ELR (cell line): ENCODE data around the gene STRADB.
"Not testable (repeated sequence)": the region's sequence is repeated elsewhere in the genome, so short reads cannot be mapped to it uniquely, and the experiment has no call there.

Experiments
- DNase-seq: peaks from one replicate; pipeline ENCODE4 v3.0.0-alpha.2; 2015; ENCODE audit warnings: low read depth

The STRADB gene

GRCh38 chr2:201466050-201466675 is 14.6 kb downstream of the STRADB start:
- peak; percentile 83 for DNase-seq

- DNase-seq: peak; percentile 30
Measured at GRCh38 chr2:201467666-201468065, 16.1 kb downstream of the STRADB start.

GRCh38 chr2:201470821-201471731 is 19.5 kb downstream of the STRADB start:
- DNase-seq: peak; percentile 76

GRCh38 chr2:201471732-201472393 is 20.3 kb downstream of the STRADB start:
- peak; percentile 78 for DNase-seq

GRCh38 chr2:201472411-201472810 is 20.9 kb downstream of the STRADB start:
- DNase-seq: peak; percentile 78

GRCh38 chr2:201482543-201482942 is 31.0 kb downstream of the STRADB start:
- DNase-seq: no peak

GRCh38 chr2:201483342-201483741 is 31.8 kb downstream of the STRADB start:
- DNase-seq: no peak

GRCh38 chr2:201483758-201484157 is 32.2 kb downstream of the STRADB start:
- not testable (repeated sequence) for DNase-seq

- DNase-seq: no peak
Measured at GRCh38 chr2:201484805-201485204, 33.3 kb downstream of the STRADB start.

GRCh38 chr2:201490291-201490690 is 38.8 kb downstream of the STRADB start:
- DNase-seq: no peak

GRCh38 chr2:201496785-201497184 is 45.2 kb downstream of the STRADB start:
- DNase-seq: no peak

- peak; percentile 85 for DNase-seq
Measured at GRCh38 chr2:201500534-201500933, 49.0 kb downstream of the STRADB start.

- no peak for DNase-seq
Measured at GRCh38 chr2:201502713-201503112, 51.2 kb downstream of the STRADB start.

GRCh38 chr2:201507725-201508124 is 56.2 kb downstream of the STRADB start:
- DNase-seq: no peak

GRCh38 chr2:201513271-201513670 is 61.7 kb downstream of the STRADB start:
- no peak for DNase-seq

GRCh38 chr2:201515573-201516246 is 64.2 kb downstream of the STRADB start:
- DNase-seq: no peak

GRCh38 chr2:201517094-201517493 is 65.6 kb downstream of the STRADB start:
- peak; percentile 63 for DNase-seq

GRCh38 chr2:201520201-201520600 is 68.7 kb downstream of the STRADB start:
- DNase-seq: no peak

GRCh38 chr2:201522965-201523364 is 71.4 kb downstream of the STRADB start:
- no peak for DNase-seq

- no peak for DNase-seq
Measured at GRCh38 chr2:201523506-201523905, 72.0 kb downstream of the STRADB start.
